Measurements from ENCODE around the gene BTN1A1.

Gene BTN1A1

GRCh38 chr6:26475823-26476729 is 24.0 kb upstream of the BTN1A1 start:
- peak overlapping the region in 1 of 2 experiments; percentile 91 for H3K27ac ChIP-seq (ENCODE audit: insufficient read depth in 1 of 2, low read depth in 1 of 2, low read length in 2 of 2, poor library complexity in 1 of 2, severe bottlenecking in 2 of 2)
- no peak for DNase-seq
- H3K9me3 ChIP-seq (ENCODE audit: control extremely low read depth in 1 of 5, control insufficient read depth in 4 of 5, insufficient read depth in 2 of 5, low read depth in 1 of 5, low read length in 4 of 5): peaks cover 0 to 7% (median 2%) of the 10 kb centered on the region in 5 experiments
- no peaks in the 10 kb centered on the region for H3K27me3 ChIP-seq (replicated peaks in 2 of 5; ENCODE audit: control insufficient read depth in 4 of 5, insufficient read depth in 5 of 5, low read length in 4 of 5)
- H3K4me3 ChIP-seq (ENCODE audit: control insufficient read depth in 1 of 7, extremely low read depth in 1 of 7, insufficient read depth in 4 of 7, low read depth in 2 of 7, low read length in 6 of 7): no peak overlapping the region
- H3K4me1 ChIP-seq (ENCODE audit: control extremely low read depth in 1 of 4, control insufficient read depth in 4 of 4, insufficient read depth in 4 of 4, low read length in 3 of 4): peaks cover 17 to 59% (median 38%) of the 10 kb centered on the region in 4 experiments
- ChIA-PET CTCF (interaction anchor here (0.5 to 2.8 kb wide), 5 partner anchors 9 to 20 kb away, joined by 3 to 11 read pairs (median 3); no protein-coding TSS in a partner anchor), POLR2A (no interaction called here)
- H3K36me3 ChIP-seq (ENCODE audit: control insufficient read depth in 4 of 4, insufficient read depth in 4 of 4, low read length in 3 of 4): no peaks in the 10 kb centered on the region
- WGBS (ENCODE audit: insufficient coverage): 100% methylated on average over 3 of the region's 7 CpGs

- Histone ChIP-seq H3K27me3 (replicated peaks in 2 of 5; ENCODE audit: control insufficient read depth in 4 of 5, insufficient read depth in 5 of 5, low read length in 4 of 5) (no peaks in the 10 kb centered on the region), H3K4me1 (ENCODE audit: control extremely low read depth in 1 of 4, control insufficient read depth in 4 of 4, insufficient read depth in 4 of 4, low read length in 3 of 4) (peaks cover 17 to 59% (median 38%) of the 10 kb centered on the region in 4 experiments), H3K4me3 (ENCODE audit: control insufficient read depth in 1 of 7, extremely low read depth in 1 of 7, insufficient read depth in 4 of 7, low read depth in 2 of 7, low read length in 6 of 7) (no peak overlapping the region), H3K9me3 (ENCODE audit: control extremely low read depth in 1 of 5, control insufficient read depth in 4 of 5, insufficient read depth in 2 of 5, low read depth in 1 of 5, low read length in 4 of 5) (peaks cover 0 to 5% (median 3%) of the 10 kb centered on the region in 5 experiments), H3K27ac (ENCODE audit: insufficient read depth in 1 of 2, low read depth in 1 of 2, low read length in 2 of 2, poor library complexity in 1 of 2, severe bottlenecking in 2 of 2) (no peak overlapping the region), H3K36me3 (ENCODE audit: control insufficient read depth in 4 of 4, insufficient read depth in 4 of 4, low read length in 3 of 4) (no peaks in the 10 kb centered on the region)
- POLR2A ChIA-PET: no interaction called here
- no CpG with 5 or more reads among the region's 4 CpGs for WGBS (ENCODE audit: insufficient coverage)
- no peak for DNase-seq
- CTCF ChIA-PET: interaction anchor here (0.6 to 2.8 kb wide), 2 partner anchors 8 to 15 kb away, joined by 3 to 11 read pairs; no protein-coding TSS in a partner anchor
Observed at GRCh38 chr6:26476896-26477295, 23.2 kb upstream of the BTN1A1 start.

GRCh38 chr6:26477426-26477825 is 22.7 kb upstream of the BTN1A1 start:
- CTCF ChIA-PET: interaction anchor here (2.8 kb wide), 1 partner anchor 8 kb away, joined by 11 read pairs; no protein-coding TSS in a partner anchor
- POLR2A ChIA-PET: no interaction called here
- Histone ChIP-seq H3K27me3 (replicated peaks in 2 of 5; ENCODE audit: control insufficient read depth in 4 of 5, insufficient read depth in 5 of 5, low read length in 4 of 5) (no peaks in the 10 kb centered on the region), H3K9me3 (ENCODE audit: control extremely low read depth in 1 of 5, control insufficient read depth in 4 of 5, insufficient read depth in 2 of 5, low read depth in 1 of 5, low read length in 4 of 5) (peaks cover 0 to 5% (median 0%) of the 10 kb centered on the region in 5 experiments), H3K4me3 (ENCODE audit: control insufficient read depth in 1 of 7, extremely low read depth in 1 of 7, insufficient read depth in 4 of 7, low read depth in 2 of 7, low read length in 6 of 7) (no peak overlapping the region), H3K36me3 (ENCODE audit: control insufficient read depth in 4 of 4, insufficient read depth in 4 of 4, low read length in 3 of 4) (no peaks in the 10 kb centered on the region), H3K27ac (ENCODE audit: insufficient read depth in 1 of 2, low read depth in 1 of 2, low read length in 2 of 2, poor library complexity in 1 of 2, severe bottlenecking in 2 of 2) (peak overlapping the region in 1 of 2 experiments; percentile 49), H3K4me1 (ENCODE audit: control extremely low read depth in 1 of 4, control insufficient read depth in 4 of 4, insufficient read depth in 4 of 4, low read length in 3 of 4) (peaks cover 17 to 59% (median 38%) of the 10 kb centered on the region in 4 experiments)
- 20% methylated on average over 1 of the region's 1 CpG for WGBS (ENCODE audit: insufficient coverage)
- DNase-seq: no peak

- ChIA-PET POLR2A (no interaction called here), CTCF (interaction anchor here (2.2 kb wide), 1 partner anchor 12 kb away, joined by 10 read pairs; no protein-coding TSS in a partner anchor)
- H3K27ac ChIP-seq (ENCODE audit: insufficient read depth in 1 of 2, low read depth in 1 of 2, low read length in 2 of 2, poor library complexity in 1 of 2, severe bottlenecking in 2 of 2): no peak overlapping the region
- no peak for DNase-seq
- no peaks in the 10 kb centered on the region for H3K27me3 ChIP-seq (replicated peaks in 2 of 5; ENCODE audit: control insufficient read depth in 4 of 5, insufficient read depth in 5 of 5, low read length in 4 of 5)
- WGBS (ENCODE audit: insufficient coverage): no CpG with 5 or more reads among the region's 2 CpGs
- H3K4me3 ChIP-seq (ENCODE audit: control insufficient read depth in 1 of 7, extremely low read depth in 1 of 7, insufficient read depth in 4 of 7, low read depth in 2 of 7, low read length in 6 of 7): no peak overlapping the region
- H3K9me3 ChIP-seq (ENCODE audit: control extremely low read depth in 1 of 5, control insufficient read depth in 4 of 5, insufficient read depth in 2 of 5, low read depth in 1 of 5, low read length in 4 of 5): peaks cover 0 to 5% (median 0%) of the 10 kb centered on the region in 5 experiments
- no peaks in the 10 kb centered on the region for H3K36me3 ChIP-seq (ENCODE audit: control insufficient read depth in 4 of 4, insufficient read depth in 4 of 4, low read length in 3 of 4)
- H3K4me1 ChIP-seq (ENCODE audit: control extremely low read depth in 1 of 4, control insufficient read depth in 4 of 4, insufficient read depth in 4 of 4, low read length in 3 of 4): peaks cover 14 to 56% (median 40%) of the 10 kb centered on the region in 4 experiments
Observed at GRCh38 chr6:26478100-26478984, 21.8 kb upstream of the BTN1A1 start.

GRCh38 chr6:26478985-26479278 is 21.2 kb upstream of the BTN1A1 start:
- POLR2A ChIA-PET: no interaction called here
- WGBS (ENCODE audit: insufficient coverage): 49% methylated on average over 3 of the region's 3 CpGs
- H3K9me3 ChIP-seq (ENCODE audit: control extremely low read depth in 1 of 5, control insufficient read depth in 4 of 5, insufficient read depth in 2 of 5, low read depth in 1 of 5, low read length in 4 of 5): peaks cover 0 to 5% (median 0%) of the 10 kb centered on the region in 5 experiments

GRCh38 chr6:26482338-26482737 is 17.8 kb upstream of the BTN1A1 start:
- DNase-seq: no peak
- WGBS (ENCODE audit: insufficient coverage): 100% methylated on average over 3 of the region's 4 CpGs
- ChIA-PET CTCF (no interaction called here), POLR2A (no interaction called here)
- Histone ChIP-seq H3K9me3 (ENCODE audit: control extremely low read depth in 1 of 5, control insufficient read depth in 4 of 5, insufficient read depth in 2 of 5, low read depth in 1 of 5, low read length in 4 of 5) (peaks cover 0 to 5% (median 1%) of the 10 kb centered on the region in 5 experiments), H3K27ac (ENCODE audit: insufficient read depth in 1 of 2, low read depth in 1 of 2, low read length in 2 of 2, poor library complexity in 1 of 2, severe bottlenecking in 2 of 2) (no peak overlapping the region), H3K36me3 (ENCODE audit: control insufficient read depth in 4 of 4, insufficient read depth in 4 of 4, low read length in 3 of 4) (no peaks in the 10 kb centered on the region), H3K4me1 (ENCODE audit: control extremely low read depth in 1 of 4, control insufficient read depth in 4 of 4, insufficient read depth in 4 of 4, low read length in 3 of 4) (peaks cover 7 to 56% (median 45%) of the 10 kb centered on the region in 4 experiments), H3K4me3 (ENCODE audit: control insufficient read depth in 1 of 7, extremely low read depth in 1 of 7, insufficient read depth in 4 of 7, low read depth in 2 of 7, low read length in 6 of 7) (no peak overlapping the region), H3K27me3 (replicated peaks in 2 of 5; ENCODE audit: control insufficient read depth in 4 of 5, insufficient read depth in 5 of 5, low read length in 4 of 5) (no peaks in the 10 kb centered on the region)

More at GRCh38 chr6:26478985-26479278, 21.2 kb upstream of the BTN1A1 start:
- Histone ChIP-seq H3K27me3 (replicated peaks in 2 of 5; ENCODE audit: control insufficient read depth in 4 of 5, insufficient read depth in 5 of 5, low read length in 4 of 5) (no peaks in the 10 kb centered on the region), H3K4me1 (ENCODE audit: control extremely low read depth in 1 of 4, control insufficient read depth in 4 of 4, insufficient read depth in 4 of 4, low read length in 3 of 4) (peaks cover 13 to 60% (median 44%) of the 10 kb centered on the region in 4 experiments), H3K27ac (ENCODE audit: insufficient read depth in 1 of 2, low read depth in 1 of 2, low read length in 2 of 2, poor library complexity in 1 of 2, severe bottlenecking in 2 of 2) (no peak overlapping the region), H3K36me3 (ENCODE audit: control insufficient read depth in 4 of 4, insufficient read depth in 4 of 4, low read length in 3 of 4) (no peaks in the 10 kb centered on the region), H3K4me3 (ENCODE audit: control insufficient read depth in 1 of 7, extremely low read depth in 1 of 7, insufficient read depth in 4 of 7, low read depth in 2 of 7, low read length in 6 of 7) (no peak overlapping the region)
- peak in 1 of 3 donors; percentile 41 for DNase-seq
- CTCF ChIA-PET: interaction anchor here (2.2 kb wide), 1 partner anchor 11 kb away, joined by 10 read pairs; no protein-coding TSS in a partner anchor
